Measurements from ENCODE around the gene HOXA7.

The HOXA7 gene

DNA sequence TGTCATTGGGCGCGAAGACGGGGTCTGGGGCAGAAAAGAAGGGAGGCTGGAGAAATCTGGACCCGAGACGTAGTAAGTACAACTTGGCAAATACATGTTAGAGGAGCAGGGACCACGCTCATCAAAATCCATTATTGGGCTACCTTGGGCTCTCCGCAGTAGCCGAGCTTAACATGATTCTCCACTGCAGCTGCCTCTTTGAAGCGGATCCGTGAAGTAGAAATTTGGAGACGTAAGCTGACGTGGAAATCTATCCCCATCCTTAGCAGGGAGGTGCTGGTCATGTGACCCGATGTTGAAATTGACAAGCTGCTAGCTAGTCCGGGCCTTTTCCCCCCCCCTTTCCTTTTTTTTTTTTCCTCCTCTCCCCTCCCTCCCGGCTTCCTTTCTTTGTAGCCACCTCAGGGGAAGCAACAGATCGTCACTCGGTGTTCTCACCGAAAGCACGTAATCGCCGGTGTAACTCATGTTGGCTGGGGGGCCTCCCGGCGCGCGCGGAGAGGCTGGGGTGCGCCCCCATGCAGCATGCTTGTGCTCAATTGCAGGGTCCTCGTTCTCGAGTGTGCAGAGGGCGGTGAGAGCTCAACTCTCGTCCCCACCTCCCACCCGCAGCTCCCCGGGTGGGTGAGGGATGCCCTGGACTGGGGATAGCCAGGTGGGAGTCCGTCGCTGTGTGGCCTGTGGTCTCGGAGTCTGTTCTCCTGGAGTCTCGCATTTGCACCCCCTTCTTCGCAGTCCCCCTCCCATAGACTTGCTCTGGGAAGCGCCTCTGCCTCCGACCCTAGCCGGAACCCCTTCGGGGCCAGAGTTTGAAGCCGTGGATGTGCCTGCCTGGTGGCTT lies 28.8 kb upstream of the HOXA7 start, which contains the start of gene HOXA11 (continued):
- TF ChIP-seq ZNF549 (tag by site-specific recombination; IDR thresholded peaks at IDR 0.05) (no peak), HOXC10 (CRISPR knock-in tag; IDR thresholded peaks at IDR 0.05) (no peak), ZBTB48 (tag by site-specific recombination; IDR thresholded peaks at IDR 0.05) (no peak; the same call in 1 of the 2 replicates), SETDB1 (IDR thresholded peaks at IDR 0.05; ENCODE audit: insufficient read length, low read length) (no peak), MZF1 (tag by site-specific recombination; IDR thresholded peaks at IDR 0.05; ENCODE audit: borderline replicate concordance) (no peak), ZNF48 (tag by site-specific recombination; IDR thresholded peaks at IDR 0.05) (no peak), ZNF596 (tag by site-specific recombination; IDR thresholded peaks at IDR 0.05) (no peak), SCRT2 (tag by site-specific recombination; IDR thresholded peaks at IDR 0.05) (peak; percentile 94), SCRT1 (tag by site-specific recombination; IDR thresholded peaks at IDR 0.05; ENCODE audit: borderline replicate concordance) (peak; percentile 55; the same call in 1 of the 2 replicates), ZNF658 (tag by site-specific recombination; IDR thresholded peaks at IDR 0.05) (no peak), HOXA7 (CRISPR knock-in tag; IDR thresholded peaks at IDR 0.05; ENCODE audit: borderline replicate concordance) (no peak), KLF16 (tag by site-specific recombination; IDR thresholded peaks at IDR 0.05) (no peak; the same call in 1 of the 2 replicates), ZNF133 (tag by site-specific recombination; IDR thresholded peaks at IDR 0.05) (no peak), ZNF501 (tag by site-specific recombination; IDR thresholded peaks at IDR 0.05) (0 out of 2 replicates have a peak, but pooled peaks have one; percentile 57), ZNF768 (tag by site-specific recombination; IDR thresholded peaks at IDR 0.05) (no peak; the same call in 1 of the 2 replicates), ZNF274 (IDR thresholded peaks at IDR 0.05; ENCODE audit: low read length) (no peak), ZNF274 (tag by site-specific recombination; IDR thresholded peaks at IDR 0.05; ENCODE audit: borderline replicate concordance) (no peak), ZNF555 (tag by site-specific recombination; conservative IDR thresholded peaks at IDR 0.05) (no peak), ZNF677 (tag by site-specific recombination; IDR thresholded peaks at IDR 0.05) (no peak), KLF8 (tag by site-specific recombination; IDR thresholded peaks at IDR 0.05) (peak; percentile 47), ZBTB8A (tag by site-specific recombination; IDR thresholded peaks at IDR 0.05) (peak; percentile 69), ZNF701 (tag by site-specific recombination; IDR thresholded peaks at IDR 0.05) (no peak), TCF7L2 (IDR thresholded peaks at IDR 0.05; ENCODE audit: borderline replicate concordance, low read depth, low read length) (peak; percentile 38; the same call in 1 of the 2 replicates)
- TF ChIP-seq, protein P1, sequence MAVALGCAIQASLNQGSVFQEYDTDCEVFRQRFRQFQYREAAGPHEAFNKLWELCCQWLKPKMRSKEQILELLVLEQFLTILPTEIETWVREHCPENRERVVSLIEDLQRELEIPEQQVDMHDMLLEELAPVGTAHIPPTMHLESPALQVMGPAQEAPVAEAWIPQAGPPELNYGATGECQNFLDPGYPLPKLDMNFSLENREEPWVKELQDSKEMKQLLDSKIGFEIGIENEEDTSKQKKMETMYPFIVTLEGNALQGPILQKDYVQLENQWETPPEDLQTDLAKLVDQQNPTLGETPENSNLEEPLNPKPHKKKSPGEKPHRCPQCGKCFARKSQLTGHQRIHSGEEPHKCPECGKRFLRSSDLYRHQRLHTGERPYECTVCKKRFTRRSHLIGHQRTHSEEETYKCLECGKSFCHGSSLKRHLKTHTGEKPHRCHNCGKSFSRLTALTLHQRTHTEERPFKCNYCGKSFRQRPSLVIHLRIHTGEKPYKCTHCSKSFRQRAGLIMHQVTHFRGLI (tag by site-specific recombination; IDR thresholded peaks at IDR 0.05), result no peak
- TF ChIP-seq, protein P2, sequence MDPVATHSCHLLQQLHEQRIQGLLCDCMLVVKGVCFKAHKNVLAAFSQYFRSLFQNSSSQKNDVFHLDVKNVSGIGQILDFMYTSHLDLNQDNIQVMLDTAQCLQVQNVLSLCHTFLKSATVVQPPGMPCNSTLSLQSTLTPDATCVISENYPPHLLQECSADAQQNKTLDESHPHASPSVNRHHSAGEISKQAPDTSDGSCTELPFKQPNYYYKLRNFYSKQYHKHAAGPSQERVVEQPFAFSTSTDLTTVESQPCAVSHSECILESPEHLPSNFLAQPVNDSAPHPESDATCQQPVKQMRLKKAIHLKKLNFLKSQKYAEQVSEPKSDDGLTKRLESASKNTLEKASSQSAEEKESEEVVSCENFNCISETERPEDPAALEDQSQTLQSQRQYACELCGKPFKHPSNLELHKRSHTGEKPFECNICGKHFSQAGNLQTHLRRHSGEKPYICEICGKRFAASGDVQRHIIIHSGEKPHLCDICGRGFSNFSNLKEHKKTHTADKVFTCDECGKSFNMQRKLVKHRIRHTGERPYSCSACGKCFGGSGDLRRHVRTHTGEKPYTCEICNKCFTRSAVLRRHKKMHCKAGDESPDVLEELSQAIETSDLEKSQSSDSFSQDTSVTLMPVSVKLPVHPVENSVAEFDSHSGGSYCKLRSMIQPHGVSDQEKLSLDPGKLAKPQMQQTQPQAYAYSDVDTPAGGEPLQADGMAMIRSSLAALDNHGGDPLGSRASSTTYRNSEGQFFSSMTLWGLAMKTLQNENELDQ (tag by site-specific recombination; IDR thresholded peaks at IDR 0.05; ENCODE audit: low read depth), result no peak
- TF ChIP-seq, protein P3, sequence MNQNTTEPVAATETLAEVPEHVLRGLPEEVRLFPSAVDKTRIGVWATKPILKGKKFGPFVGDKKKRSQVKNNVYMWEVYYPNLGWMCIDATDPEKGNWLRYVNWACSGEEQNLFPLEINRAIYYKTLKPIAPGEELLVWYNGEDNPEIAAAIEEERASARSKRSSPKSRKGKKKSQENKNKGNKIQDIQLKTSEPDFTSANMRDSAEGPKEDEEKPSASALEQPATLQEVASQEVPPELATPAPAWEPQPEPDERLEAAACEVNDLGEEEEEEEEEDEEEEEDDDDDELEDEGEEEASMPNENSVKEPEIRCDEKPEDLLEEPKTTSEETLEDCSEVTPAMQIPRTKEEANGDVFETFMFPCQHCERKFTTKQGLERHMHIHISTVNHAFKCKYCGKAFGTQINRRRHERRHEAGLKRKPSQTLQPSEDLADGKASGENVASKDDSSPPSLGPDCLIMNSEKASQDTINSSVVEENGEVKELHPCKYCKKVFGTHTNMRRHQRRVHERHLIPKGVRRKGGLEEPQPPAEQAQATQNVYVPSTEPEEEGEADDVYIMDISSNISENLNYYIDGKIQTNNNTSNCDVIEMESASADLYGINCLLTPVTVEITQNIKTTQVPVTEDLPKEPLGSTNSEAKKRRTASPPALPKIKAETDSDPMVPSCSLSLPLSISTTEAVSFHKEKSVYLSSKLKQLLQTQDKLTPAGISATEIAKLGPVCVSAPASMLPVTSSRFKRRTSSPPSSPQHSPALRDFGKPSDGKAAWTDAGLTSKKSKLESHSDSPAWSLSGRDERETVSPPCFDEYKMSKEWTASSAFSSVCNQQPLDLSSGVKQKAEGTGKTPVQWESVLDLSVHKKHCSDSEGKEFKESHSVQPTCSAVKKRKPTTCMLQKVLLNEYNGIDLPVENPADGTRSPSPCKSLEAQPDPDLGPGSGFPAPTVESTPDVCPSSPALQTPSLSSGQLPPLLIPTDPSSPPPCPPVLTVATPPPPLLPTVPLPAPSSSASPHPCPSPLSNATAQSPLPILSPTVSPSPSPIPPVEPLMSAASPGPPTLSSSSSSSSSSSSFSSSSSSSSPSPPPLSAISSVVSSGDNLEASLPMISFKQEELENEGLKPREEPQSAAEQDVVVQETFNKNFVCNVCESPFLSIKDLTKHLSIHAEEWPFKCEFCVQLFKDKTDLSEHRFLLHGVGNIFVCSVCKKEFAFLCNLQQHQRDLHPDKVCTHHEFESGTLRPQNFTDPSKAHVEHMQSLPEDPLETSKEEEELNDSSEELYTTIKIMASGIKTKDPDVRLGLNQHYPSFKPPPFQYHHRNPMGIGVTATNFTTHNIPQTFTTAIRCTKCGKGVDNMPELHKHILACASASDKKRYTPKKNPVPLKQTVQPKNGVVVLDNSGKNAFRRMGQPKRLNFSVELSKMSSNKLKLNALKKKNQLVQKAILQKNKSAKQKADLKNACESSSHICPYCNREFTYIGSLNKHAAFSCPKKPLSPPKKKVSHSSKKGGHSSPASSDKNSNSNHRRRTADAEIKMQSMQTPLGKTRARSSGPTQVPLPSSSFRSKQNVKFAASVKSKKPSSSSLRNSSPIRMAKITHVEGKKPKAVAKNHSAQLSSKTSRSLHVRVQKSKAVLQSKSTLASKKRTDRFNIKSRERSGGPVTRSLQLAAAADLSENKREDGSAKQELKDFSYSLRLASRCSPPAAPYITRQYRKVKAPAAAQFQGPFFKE (tag by site-specific recombination; IDR thresholded peaks at IDR 0.05; ENCODE audit: borderline replicate concordance), result no peak
- TF ChIP-seq, protein P4, sequence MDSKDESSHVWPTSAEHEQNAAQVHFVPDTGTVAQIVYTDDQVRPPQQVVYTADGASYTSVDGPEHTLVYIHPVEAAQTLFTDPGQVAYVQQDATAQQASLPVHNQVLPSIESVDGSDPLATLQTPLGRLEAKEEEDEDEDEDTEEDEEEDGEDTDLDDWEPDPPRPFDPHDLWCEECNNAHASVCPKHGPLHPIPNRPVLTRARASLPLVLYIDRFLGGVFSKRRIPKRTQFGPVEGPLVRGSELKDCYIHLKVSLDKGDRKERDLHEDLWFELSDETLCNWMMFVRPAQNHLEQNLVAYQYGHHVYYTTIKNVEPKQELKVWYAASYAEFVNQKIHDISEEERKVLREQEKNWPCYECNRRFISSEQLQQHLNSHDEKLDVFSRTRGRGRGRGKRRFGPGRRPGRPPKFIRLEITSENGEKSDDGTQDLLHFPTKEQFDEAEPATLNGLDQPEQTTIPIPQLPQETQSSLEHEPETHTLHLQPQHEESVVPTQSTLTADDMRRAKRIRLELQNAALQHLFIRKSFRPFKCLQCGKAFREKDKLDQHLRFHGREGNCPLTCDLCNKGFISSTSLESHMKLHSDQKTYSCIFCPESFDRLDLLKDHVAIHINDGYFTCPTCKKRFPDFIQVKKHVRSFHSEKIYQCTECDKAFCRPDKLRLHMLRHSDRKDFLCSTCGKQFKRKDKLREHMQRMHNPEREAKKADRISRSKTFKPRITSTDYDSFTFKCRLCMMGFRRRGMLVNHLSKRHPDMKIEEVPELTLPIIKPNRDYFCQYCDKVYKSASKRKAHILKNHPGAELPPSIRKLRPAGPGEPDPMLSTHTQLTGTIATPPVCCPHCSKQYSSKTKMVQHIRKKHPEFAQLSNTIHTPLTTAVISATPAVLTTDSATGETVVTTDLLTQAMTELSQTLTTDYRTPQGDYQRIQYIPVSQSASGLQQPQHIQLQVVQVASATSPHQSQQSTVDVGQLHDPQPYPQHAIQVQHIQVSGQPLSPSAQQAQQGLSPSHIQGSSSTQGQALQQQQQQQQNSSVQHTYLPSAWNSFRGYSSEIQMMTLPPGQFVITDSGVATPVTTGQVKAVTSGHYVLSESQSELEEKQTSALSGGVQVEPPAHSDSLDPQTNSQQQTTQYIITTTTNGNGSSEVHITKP (tag by site-specific recombination; IDR thresholded peaks at IDR 0.05), result peak; percentile 43
